Activated effector memory CD4-positive, alpha-beta T cell treated with Interleukin-2 at 50 U/mL for 16 hours (primary cell): ENCODE data around the gene VAV2.
"Not testable (repeated sequence)": the region's sequence is repeated elsewhere in the genome, so short reads cannot be mapped to it uniquely, and the experiment has no call there.

Source experiments
- DNase-seq: peaks from one replicate; pipeline ENCODE4 v3.0.0-alpha.2; 2020

The VAV2 gene

GRCh38 chr9:133777068-133777791 is 214.9 kb downstream of the VAV2 start:
- DNase-seq = no peak

GRCh38 chr9:133775951-133776905 is 215.9 kb downstream of the VAV2 start:
- DNase-seq = no peak

GRCh38 chr9:133775291-133775690 is 216.8 kb downstream of the VAV2 start:
- DNase-seq = no peak

GRCh38 chr9:133774799-133775198 is 217.3 kb downstream of the VAV2 start:
- DNase-seq = no peak

GRCh38 chr9:133773889-133774655 is 218.1 kb downstream of the VAV2 start:
- no peak for DNase-seq

- no peak for DNase-seq
These were observed 219.5 kb downstream of the VAV2 start for GRCh38 chr9:133772581-133772980.

GRCh38 chr9:133771486-133772482 is 220.3 kb downstream of the VAV2 start:
- no peak for DNase-seq

- no peak for DNase-seq
These were observed 221.9 kb downstream of the VAV2 start for GRCh38 chr9:133770076-133770777.

- no peak for DNase-seq
These were observed 222.5 kb downstream of the VAV2 start for GRCh38 chr9:133769511-133770075.

- no peak for DNase-seq
These were observed 223.1 kb downstream of the VAV2 start for GRCh38 chr9:133768859-133769510.

GRCh38 chr9:133768371-133768858 is 223.7 kb downstream of the VAV2 start:
- DNase-seq = no peak

GRCh38 chr9:133767625-133768024 is 224.5 kb downstream of the VAV2 start:
- DNase-seq = no peak

- no peak for DNase-seq
These were observed 225.1 kb downstream of the VAV2 start for GRCh38 chr9:133767008-133767407.

- not testable (repeated sequence) for DNase-seq
These were observed 225.9 kb downstream of the VAV2 start for GRCh38 chr9:133766234-133766633.

GRCh38 chr9:133763272-133764183 is 228.6 kb downstream of the VAV2 start:
- no peak for DNase-seq

- DNase-seq = no peak
These were observed 229.4 kb downstream of the VAV2 start for GRCh38 chr9:133762488-133763271.

- DNase-seq = no peak
These were observed 230.4 kb downstream of the VAV2 start for GRCh38 chr9:133761641-133762248.
